Measurements from ENCODE around the gene IL27RA.

DNA sequence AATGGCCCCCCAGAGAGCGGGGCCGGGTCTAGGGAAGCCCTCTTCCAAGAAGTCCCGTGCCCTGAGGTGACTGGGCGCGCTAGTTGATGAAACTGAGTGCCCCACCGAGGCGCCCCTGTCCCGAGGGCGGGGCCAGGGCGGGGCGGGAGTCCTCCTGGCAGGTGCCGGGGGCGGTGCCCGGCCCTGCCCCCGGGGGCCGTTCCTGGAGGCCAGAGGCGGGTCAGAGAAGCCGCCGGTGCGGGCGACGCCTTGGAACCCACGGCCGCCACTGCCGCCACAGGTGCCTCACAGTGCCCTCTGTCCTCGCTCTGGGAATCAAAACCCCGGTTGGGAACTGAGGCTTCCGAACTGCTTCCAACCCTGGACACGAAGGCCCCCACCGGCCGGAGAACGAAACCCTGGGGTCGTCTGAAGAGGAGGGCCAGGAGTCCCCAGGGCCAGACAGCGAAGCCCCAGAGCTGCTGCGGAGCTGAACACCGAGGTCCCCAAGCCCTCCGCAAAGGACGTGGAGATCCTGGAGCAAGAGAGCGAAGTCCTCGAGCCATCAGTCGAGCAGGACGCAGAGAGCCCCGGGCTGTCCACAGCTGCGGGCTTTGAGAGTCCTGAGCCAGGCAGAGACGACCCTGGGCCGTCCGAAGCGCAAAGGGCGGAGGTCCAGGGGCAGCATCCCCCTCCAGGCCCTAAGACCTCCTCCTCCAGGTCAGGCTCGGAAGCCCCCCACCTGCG, 41.1 kb downstream of the IL27RA start, which contains the start of gene MISP3:
- TF ChIP-seq POLR2A (IDR thresholded peaks at IDR 0.05; ENCODE audit: low read length) (no peak), GATA1 (IDR thresholded peaks at IDR 0.05; ENCODE audit: low read depth, low read length) (no peak)

Data from erythroblast (primary cell).